ENCODE data around the gene STAB2.
A peak's percentile ranks its signal among the peaks of the same experiment; 100 is the strongest.

The STAB2 gene, protein sequence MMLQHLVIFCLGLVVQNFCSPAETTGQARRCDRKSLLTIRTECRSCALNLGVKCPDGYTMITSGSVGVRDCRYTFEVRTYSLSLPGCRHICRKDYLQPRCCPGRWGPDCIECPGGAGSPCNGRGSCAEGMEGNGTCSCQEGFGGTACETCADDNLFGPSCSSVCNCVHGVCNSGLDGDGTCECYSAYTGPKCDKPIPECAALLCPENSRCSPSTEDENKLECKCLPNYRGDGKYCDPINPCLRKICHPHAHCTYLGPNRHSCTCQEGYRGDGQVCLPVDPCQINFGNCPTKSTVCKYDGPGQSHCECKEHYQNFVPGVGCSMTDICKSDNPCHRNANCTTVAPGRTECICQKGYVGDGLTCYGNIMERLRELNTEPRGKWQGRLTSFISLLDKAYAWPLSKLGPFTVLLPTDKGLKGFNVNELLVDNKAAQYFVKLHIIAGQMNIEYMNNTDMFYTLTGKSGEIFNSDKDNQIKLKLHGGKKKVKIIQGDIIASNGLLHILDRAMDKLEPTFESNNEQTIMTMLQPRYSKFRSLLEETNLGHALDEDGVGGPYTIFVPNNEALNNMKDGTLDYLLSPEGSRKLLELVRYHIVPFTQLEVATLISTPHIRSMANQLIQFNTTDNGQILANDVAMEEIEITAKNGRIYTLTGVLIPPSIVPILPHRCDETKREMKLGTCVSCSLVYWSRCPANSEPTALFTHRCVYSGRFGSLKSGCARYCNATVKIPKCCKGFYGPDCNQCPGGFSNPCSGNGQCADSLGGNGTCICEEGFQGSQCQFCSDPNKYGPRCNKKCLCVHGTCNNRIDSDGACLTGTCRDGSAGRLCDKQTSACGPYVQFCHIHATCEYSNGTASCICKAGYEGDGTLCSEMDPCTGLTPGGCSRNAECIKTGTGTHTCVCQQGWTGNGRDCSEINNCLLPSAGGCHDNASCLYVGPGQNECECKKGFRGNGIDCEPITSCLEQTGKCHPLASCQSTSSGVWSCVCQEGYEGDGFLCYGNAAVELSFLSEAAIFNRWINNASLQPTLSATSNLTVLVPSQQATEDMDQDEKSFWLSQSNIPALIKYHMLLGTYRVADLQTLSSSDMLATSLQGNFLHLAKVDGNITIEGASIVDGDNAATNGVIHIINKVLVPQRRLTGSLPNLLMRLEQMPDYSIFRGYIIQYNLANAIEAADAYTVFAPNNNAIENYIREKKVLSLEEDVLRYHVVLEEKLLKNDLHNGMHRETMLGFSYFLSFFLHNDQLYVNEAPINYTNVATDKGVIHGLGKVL (N-terminal part only)

GRCh38 chr12:103586791-103587370 lies at the start of gene STAB2:
STAB2 (plus strand) TSS chr12:103587273; CDS start chr12:103587477, 204 bp downstream.
- FAIRE-seq, result no peak

DNA sequence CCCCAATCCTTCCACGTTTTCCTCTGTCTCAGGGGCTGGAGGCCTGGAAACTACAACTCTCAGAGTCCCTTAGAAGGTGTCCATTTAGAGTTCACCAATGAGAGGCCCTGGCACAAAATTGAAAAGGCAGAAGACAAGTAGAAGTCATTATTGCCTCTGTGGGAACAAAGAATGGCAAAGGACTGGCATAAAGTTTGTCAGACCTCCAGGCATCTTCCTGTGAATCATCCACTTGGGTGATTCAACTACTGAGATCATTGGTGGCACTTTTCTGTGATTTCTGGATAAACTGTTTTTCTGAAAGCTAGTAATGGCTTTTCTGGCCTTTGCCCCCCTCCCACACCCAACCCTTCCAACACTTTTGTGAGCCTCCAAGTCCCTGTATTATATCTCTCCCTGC lies 48.7 kb upstream of the STAB2 start:
- no peak for FAIRE-seq

GRCh38 chr12:103540319-103540718 lies 46.8 kb upstream of the STAB2 start:
- no peak for FAIRE-seq

DNA sequence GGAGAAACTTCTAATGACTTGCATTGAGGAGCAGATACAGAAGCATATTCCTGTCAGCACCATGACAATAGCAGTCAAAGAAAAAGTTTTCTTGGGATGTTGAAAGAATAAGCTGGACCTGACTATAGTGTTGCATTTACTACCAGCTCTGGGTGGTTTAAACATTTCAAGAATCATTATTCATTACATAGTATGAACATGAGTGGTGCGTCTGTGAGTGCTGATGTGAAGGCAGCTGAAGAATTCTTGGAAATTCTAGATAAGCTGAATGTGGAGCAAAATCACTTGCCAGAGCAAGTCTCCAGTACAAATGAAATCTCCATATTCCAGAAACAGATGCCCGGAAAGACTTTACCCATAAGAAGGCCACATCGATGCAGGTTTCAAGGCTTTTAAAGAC lies 45.0 kb upstream of the STAB2 start:
- FAIRE-seq, result no peak

- FAIRE-seq, result no peak
Observed at GRCh38 chr12:103546959-103547358, 40.1 kb upstream of the STAB2 start.

DNA sequence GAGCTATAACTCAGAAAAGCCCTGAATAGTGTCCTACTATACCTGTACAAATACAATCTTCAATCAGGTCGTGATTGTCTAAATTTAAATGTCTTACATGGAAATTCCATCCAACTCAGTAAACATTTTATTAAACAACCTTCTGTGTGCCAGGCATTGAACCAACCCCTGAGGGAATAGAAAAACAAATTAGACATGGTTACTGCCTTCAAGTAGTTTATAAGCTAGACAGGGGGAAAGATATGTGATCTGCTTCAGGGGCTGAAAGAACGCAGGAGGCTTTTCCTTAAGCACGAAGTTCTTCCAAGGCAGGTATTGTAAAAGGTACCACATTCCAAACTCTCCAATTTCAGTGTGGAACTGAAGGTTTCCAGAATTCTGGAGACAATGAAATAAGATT lies 39.7 kb upstream of the STAB2 start:
- FAIRE-seq, result no peak

DNA sequence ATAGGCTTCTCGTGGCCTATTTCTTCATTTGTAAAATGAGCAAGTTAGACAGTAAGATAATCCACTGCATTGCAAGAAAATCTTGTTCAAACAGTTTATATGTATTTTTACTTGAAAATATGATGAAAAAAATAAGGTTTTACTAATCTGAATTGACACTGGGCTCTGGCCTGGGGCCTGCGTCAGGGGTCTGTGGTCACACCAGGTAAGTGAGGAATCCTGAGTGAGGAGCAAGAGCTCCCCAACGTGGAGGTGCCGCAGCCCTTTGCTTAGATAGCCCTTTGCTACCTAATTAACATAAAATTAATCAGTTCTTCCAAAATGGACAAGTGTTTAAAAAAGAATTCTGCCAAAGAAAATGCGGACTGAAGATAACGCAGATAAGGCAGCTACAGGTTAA lies 39.1 kb upstream of the STAB2 start:
- no peak for FAIRE-seq

- FAIRE-seq, result peak; percentile 64
Observed at GRCh38 chr12:103548622-103549601, 38.2 kb upstream of the STAB2 start.

DNA sequence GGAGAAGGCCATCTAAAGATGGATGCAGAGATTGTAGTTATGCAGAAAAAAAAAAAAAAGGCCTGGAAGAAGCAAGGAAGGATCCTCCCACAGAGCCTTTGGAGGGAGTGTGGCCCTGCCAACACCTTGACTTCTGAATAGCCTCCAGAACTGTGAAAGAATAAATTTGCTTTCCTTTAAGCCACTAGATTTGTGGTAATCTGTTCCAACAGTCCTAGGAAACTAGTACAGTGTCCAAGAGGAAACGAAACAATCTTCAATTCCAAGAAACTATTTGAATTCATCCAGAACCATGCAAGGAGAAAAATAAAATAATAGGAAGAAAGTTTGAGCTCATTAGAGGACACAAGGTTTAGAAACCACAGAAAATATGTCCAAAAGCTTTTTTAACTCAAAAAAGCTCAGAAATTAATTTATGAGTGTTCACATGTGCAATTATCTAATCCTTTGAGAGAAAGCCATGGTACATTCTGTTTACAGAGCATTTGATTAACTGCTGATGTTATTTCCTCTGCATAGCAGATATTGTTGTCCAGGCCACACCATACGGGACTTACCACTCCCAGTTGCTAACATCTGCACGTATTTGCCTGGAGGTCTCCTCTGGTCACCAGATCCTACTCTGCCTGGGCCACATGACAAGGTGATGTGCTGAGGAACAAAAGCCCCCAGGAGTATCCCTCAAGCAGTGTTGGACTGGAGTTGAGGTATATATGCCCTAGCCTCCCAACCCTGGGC lies 30.0 kb upstream of the STAB2 start:
- no peak for FAIRE-seq

- FAIRE-seq, result no peak
Observed at GRCh38 chr12:103557628-103558010, 29.5 kb upstream of the STAB2 start.

GRCh38 chr12:103558879-103559278 lies 28.2 kb upstream of the STAB2 start:
- no peak for FAIRE-seq

DNA sequence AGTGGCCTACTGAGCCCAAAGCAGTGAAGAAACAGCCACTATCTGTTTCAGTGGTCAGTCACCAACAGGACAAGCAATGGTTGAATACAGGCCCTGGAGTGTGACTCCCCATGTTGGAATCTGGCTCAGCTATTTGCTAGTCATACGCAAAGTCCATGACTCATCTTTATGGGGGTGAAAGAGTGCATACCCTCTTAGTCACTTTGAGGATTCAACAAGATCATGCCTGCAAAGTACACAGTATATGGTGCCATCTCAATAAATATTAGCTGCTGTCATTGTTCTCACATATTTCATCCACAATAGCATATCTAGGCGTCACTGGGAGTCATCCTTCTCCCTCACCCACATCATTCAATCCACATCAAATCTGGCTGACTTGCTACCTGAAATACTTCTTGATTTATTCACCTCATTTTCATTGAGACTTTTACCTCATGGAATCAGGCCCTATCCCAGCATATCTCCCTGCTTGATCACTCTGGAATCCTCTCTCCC lies 26.4 kb upstream of the STAB2 start:
- FAIRE-seq, result no peak

DNA sequence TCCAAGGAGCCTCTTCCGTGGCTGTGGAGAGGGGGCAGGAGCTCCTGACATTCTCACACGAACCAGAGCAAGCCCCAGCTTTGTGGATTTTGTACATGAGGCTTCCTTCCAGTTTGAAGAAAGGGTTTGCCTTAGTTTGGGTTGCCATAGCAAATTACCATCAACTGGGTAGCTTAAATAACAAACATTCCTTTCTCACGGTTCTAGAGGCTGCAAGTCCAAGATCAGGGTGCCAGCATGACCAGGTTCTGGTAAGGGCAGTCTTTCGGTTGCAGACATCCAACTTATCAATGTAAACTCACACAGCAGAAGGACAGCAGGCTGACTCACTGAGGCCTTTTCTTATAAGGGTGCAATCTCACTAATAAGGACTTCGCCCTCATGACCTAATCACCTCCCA lies 25.9 kb upstream of the STAB2 start:
- FAIRE-seq, result no peak

- no peak for FAIRE-seq
Observed at GRCh38 chr12:103566398-103566797, 20.7 kb upstream of the STAB2 start.

- FAIRE-seq, result no peak
Observed at GRCh38 chr12:103569278-103569677, 17.8 kb upstream of the STAB2 start.

GRCh38 chr12:103571286-103571685 lies 15.8 kb upstream of the STAB2 start:
- no peak for FAIRE-seq

- no peak for FAIRE-seq
Observed at GRCh38 chr12:103572312-103573045, 14.6 kb upstream of the STAB2 start.

DNA sequence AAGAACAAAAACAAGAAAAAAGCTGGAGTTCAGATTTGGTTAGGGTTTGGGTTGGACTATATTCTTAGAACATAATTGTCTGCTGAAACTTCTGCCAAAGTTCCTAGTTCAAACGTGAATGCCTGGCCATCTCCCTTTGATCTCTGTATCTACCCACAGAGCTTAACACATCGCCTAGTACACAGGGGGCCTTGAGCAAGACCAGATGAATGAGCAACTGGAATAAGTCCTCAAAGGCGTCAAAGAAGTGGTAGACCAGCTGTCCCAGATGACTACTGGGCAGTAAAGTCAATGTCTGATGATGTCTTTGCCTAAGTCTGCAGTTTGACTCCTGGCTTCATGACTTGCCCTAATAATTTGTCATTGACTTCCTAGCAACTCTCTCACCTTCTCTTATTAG lies 13.9 kb upstream of the STAB2 start:
- no peak for FAIRE-seq

DNA sequence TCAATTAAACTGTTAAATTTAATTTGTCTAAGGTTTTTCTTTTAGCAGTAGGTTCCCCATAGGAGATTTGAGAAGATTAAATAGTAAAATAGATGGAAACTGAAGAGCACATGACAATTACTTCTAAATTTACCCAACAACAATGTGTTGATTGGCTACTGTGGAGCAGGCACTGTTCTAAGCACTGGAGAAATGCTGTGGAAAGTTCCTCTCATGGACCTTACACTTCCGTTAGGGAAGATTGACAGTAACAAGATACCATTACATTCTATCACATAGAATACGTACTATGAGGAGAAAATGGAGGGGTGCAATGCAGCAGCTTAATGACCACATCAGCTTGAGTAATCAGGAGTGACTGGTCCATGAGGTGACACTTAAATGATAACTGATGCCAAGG lies 8.1 kb upstream of the STAB2 start:
- FAIRE-seq, result no peak

GRCh38 chr12:103580026-103580425 lies 7.0 kb upstream of the STAB2 start:
- no peak for FAIRE-seq
